Dendritic cell treated with granulocyte-macrophage colony-stimulating factor and Interleukin-4, amounts not matched to agents 40 ng/mL and 50 ng/mL, for 4 days (primary cell): ENCODE results near the gene TDRD15.
"Not testable (repeated sequence)": the region's sequence is repeated elsewhere in the genome, so short reads cannot be mapped to it uniquely, and the experiment has no call there.

Source experiments
- H3K27ac Mint-ChIP-seq: one replicate; pipeline ENCODE4 v1.8.0; 2022; ENCODE audit warnings: mild to moderate bottlenecking, mixed read lengths
- H3K27me3 Mint-ChIP-seq: one replicate; pipeline ENCODE4 v1.8.0; 2022; ENCODE audit warnings: mild to moderate bottlenecking, mixed read lengths
- H3K36me3 Mint-ChIP-seq: one replicate; pipeline ENCODE4 v1.8.0; 2022; ENCODE audit warnings: low read depth, mixed read lengths
- H3K4me1 Mint-ChIP-seq: one replicate; pipeline ENCODE4 v1.8.0; 2022; ENCODE audit warnings: low read depth, mixed read lengths
- H3K4me3 Mint-ChIP-seq: one replicate; pipeline ENCODE4 v1.8.0; 2022; ENCODE audit warnings: mild to moderate bottlenecking, moderate library complexity, mixed read lengths
- H3K9me3 Mint-ChIP-seq: one replicate; pipeline ENCODE4 v1.8.0; 2022; ENCODE audit warnings: mixed read lengths
- intact Hi-C: fragments of 100-400 bp; cut with micrococcal nuclease; formaldehyde crosslinking; loops from one replicate; pipeline ENCODE4 v1.15.0; 2022

Gene TDRD15

GRCh38 chr2:21104030-21104660 is 19.6 kb upstream of the TDRD15 start:
- Mint-ChIP-seq H3K4me1 (no peaks in the 10 kb centered on the region), H3K36me3 (no peaks in the 10 kb centered on the region), H3K9me3 (no peaks in the 10 kb centered on the region), H3K27ac (no peak overlapping the region), H3K4me3 (no peak overlapping the region), H3K27me3 (no peaks in the 10 kb centered on the region)
- intact Hi-C loops = no loop called here

- no peaks in the 10 kb centered on the region for H3K36me3 Mint-ChIP-seq
- intact Hi-C loops = no loop called here
- H3K27ac Mint-ChIP-seq = no peak overlapping the region
- H3K4me3 Mint-ChIP-seq = no peak overlapping the region
- no peaks in the 10 kb centered on the region for H3K4me1 Mint-ChIP-seq
- H3K27me3 Mint-ChIP-seq = peaks cover 5% of the 10 kb centered on the region
- H3K9me3 Mint-ChIP-seq = no peaks in the 10 kb centered on the region
Measured at GRCh38 chr2:21111012-21111411, 12.8 kb upstream of the TDRD15 start.

- no peaks in the 10 kb centered on the region for H3K9me3 Mint-ChIP-seq
- intact Hi-C loops = no loop called here
- no peaks in the 10 kb centered on the region for H3K4me1 Mint-ChIP-seq
- no peak overlapping the region for H3K4me3 Mint-ChIP-seq
- H3K36me3 Mint-ChIP-seq = no peaks in the 10 kb centered on the region
- H3K27ac Mint-ChIP-seq = no peak overlapping the region
- H3K27me3 Mint-ChIP-seq = peaks cover 2% of the 10 kb centered on the region
Measured at GRCh38 chr2:21117688-21118087, 6.1 kb upstream of the TDRD15 start.

- Mint-ChIP-seq H3K9me3 (no peaks in the 10 kb centered on the region), H3K27ac (no peak overlapping the region), H3K4me1 (no peaks in the 10 kb centered on the region), H3K36me3 (no peaks in the 10 kb centered on the region), H3K27me3 (peaks cover 2% of the 10 kb centered on the region), H3K4me3 (no peak overlapping the region)
- intact Hi-C loops = no loop called here
Measured at GRCh38 chr2:21118302-21118920, 5.4 kb upstream of the TDRD15 start.

GRCh38 chr2:21131861-21132260 is 8.1 kb downstream of the TDRD15 start:
- H3K9me3 Mint-ChIP-seq = no peaks in the 10 kb centered on the region
- H3K4me1 Mint-ChIP-seq = no peaks in the 10 kb centered on the region
- no peak overlapping the region for H3K27ac Mint-ChIP-seq
- no peaks in the 10 kb centered on the region for H3K36me3 Mint-ChIP-seq
- intact Hi-C loops = no loop called here
- no peaks in the 10 kb centered on the region for H3K27me3 Mint-ChIP-seq
- H3K4me3 Mint-ChIP-seq = no peak overlapping the region

- Mint-ChIP-seq H3K27me3 (no peaks in the 10 kb centered on the region), H3K4me3 (no peak overlapping the region), H3K4me1 (no peaks in the 10 kb centered on the region), H3K36me3 (no peaks in the 10 kb centered on the region), H3K27ac (no peak overlapping the region), H3K9me3 (no peaks in the 10 kb centered on the region)
- intact Hi-C loops = no loop called here
Measured at GRCh38 chr2:21135585-21135984, 11.8 kb downstream of the TDRD15 start.

GRCh38 chr2:21142149-21142548 is 18.4 kb downstream of the TDRD15 start:
- H3K27ac Mint-ChIP-seq = no peak overlapping the region
- H3K27me3 Mint-ChIP-seq = no peaks in the 10 kb centered on the region
- intact Hi-C loops = no loop called here

GRCh38 chr2:21146638-21147037 is 22.9 kb downstream of the TDRD15 start:
- intact Hi-C loops = no loop called here
- Mint-ChIP-seq H3K27me3 (no peaks in the 10 kb centered on the region), H3K4me1 (no peaks in the 10 kb centered on the region), H3K9me3 (no peaks in the 10 kb centered on the region), H3K4me3 (no peak overlapping the region), H3K36me3 (no peaks in the 10 kb centered on the region), H3K27ac (no peak overlapping the region)

More at GRCh38 chr2:21142149-21142548, 18.4 kb downstream of the TDRD15 start:
- no peaks in the 10 kb centered on the region for H3K4me1 Mint-ChIP-seq
- no peak overlapping the region for H3K4me3 Mint-ChIP-seq
- no peaks in the 10 kb centered on the region for H3K9me3 Mint-ChIP-seq
- no peaks in the 10 kb centered on the region for H3K36me3 Mint-ChIP-seq

GRCh38 chr2:21148718-21149117 is 24.9 kb downstream of the TDRD15 start:
- H3K4me1 Mint-ChIP-seq = no peaks in the 10 kb centered on the region
- intact Hi-C loops = no loop called here
- no peaks in the 10 kb centered on the region for H3K36me3 Mint-ChIP-seq

GRCh38 chr2:21151234-21151633 is 27.5 kb downstream of the TDRD15 start:
- H3K4me1 Mint-ChIP-seq, H3K27me3 Mint-ChIP-seq, H3K4me3 Mint-ChIP-seq, H3K36me3 Mint-ChIP-seq, H3K9me3 Mint-ChIP-seq, H3K27ac Mint-ChIP-seq, intact Hi-C loops: not testable (repeated sequence)

More at GRCh38 chr2:21148718-21149117, 24.9 kb downstream of the TDRD15 start:
- H3K9me3 Mint-ChIP-seq = no peaks in the 10 kb centered on the region
- H3K27me3 Mint-ChIP-seq = no peaks in the 10 kb centered on the region
- no peak overlapping the region for H3K27ac Mint-ChIP-seq
- H3K4me3 Mint-ChIP-seq = no peak overlapping the region

- Mint-ChIP-seq H3K27ac (no peak overlapping the region), H3K4me1 (no peaks in the 10 kb centered on the region), H3K4me3 (no peak overlapping the region), H3K27me3 (no peaks in the 10 kb centered on the region), H3K36me3 (no peaks in the 10 kb centered on the region), H3K9me3 (no peaks in the 10 kb centered on the region)
- intact Hi-C loops = no loop called here
Measured at GRCh38 chr2:21155365-21156136, 31.8 kb downstream of the TDRD15 start.

GRCh38 chr2:21161122-21161521 is 37.4 kb downstream of the TDRD15 start:
- Mint-ChIP-seq H3K27ac (no peak overlapping the region), H3K36me3 (no peaks in the 10 kb centered on the region), H3K9me3 (no peaks in the 10 kb centered on the region), H3K4me3 (no peak overlapping the region), H3K4me1 (no peaks in the 10 kb centered on the region), H3K27me3 (no peaks in the 10 kb centered on the region)
- intact Hi-C loops = no loop called here

GRCh38 chr2:21161832-21162614 is 38.3 kb downstream of the TDRD15 start:
- H3K27ac Mint-ChIP-seq = no peak overlapping the region
- H3K27me3 Mint-ChIP-seq = no peaks in the 10 kb centered on the region
- H3K9me3 Mint-ChIP-seq = no peaks in the 10 kb centered on the region
- H3K36me3 Mint-ChIP-seq = no peaks in the 10 kb centered on the region
- no peaks in the 10 kb centered on the region for H3K4me1 Mint-ChIP-seq
- no peak overlapping the region for H3K4me3 Mint-ChIP-seq
- intact Hi-C loops = no loop called here

- H3K27ac Mint-ChIP-seq = no peak overlapping the region
- intact Hi-C loops = no loop called here
Measured at GRCh38 chr2:21162615-21162878, 38.8 kb downstream of the TDRD15 start.

More at GRCh38 chr2:21162615-21162878, 38.8 kb downstream of the TDRD15 start:
- Mint-ChIP-seq H3K9me3 (no peaks in the 10 kb centered on the region), H3K4me1 (no peaks in the 10 kb centered on the region), H3K4me3 (no peak overlapping the region), H3K36me3 (no peaks in the 10 kb centered on the region), H3K27me3 (no peaks in the 10 kb centered on the region)
